OCI-LY7 (cell line): ENCODE results near the gene PHACTR1.

ENCODE experiments used
- CTCF ChIP-seq: fragments of 200-600 bp; sonication (generic); conservative IDR thresholded peaks from 2 replicates; pipeline ENCODE4 v1.5.1; 2014; ENCODE audit warnings: mild to moderate bottlenecking, antibody characterized with exemption, low read length, moderate library complexity, mixed read lengths
- EZH2phosphoT487 ChIP-seq: fragments of 200-600 bp; sonication (generic); IDR thresholded peaks from 2 replicates; pipeline ENCODE4 v1.6.1; 2018; ENCODE audit warnings: low read depth, borderline replicate concordance, mild to moderate bottlenecking, mixed run types, antibody characterized with exemption, low read length, moderate library complexity, mixed read lengths

GRCh38 chr6:13311155-13311554, 594.6 kb downstream of the PHACTR1 start:
- TF ChIP-seq CTCF (no peak), EZH2phosphoT487 (no peak)
